Measurements from ENCODE around the gene TEKT3. TPM values are rescaled to one million over a fixed set of nuclear protein-coding genes. Genes with fewer than 3 reads are reported as not detected.

Gene TEKT3
- total RNA-seq, 2 donors from 2014 or later = 0.50 TPM; not detected in 1

- Mint-ChIP-seq H3K4me3 (no peak overlapping the region), H3K9me3 (peaks cover 0 to 2% of the 10 kb centered on the region in 2 donors), H3K36me3 (ENCODE audit: insufficient read depth in 2 of 2) (peaks cover 0 to 4% of the 10 kb centered on the region in 2 donors), H3K4me1 (ENCODE audit: low read depth) (peaks cover 7% of the 10 kb centered on the region), H3K27me3 (ENCODE audit: low read depth) (peaks cover 57% of the 10 kb centered on the region), H3K27ac (no peak overlapping the region)
- DNase-seq = no peak
- no peak for ATAC-seq (replicated peaks in 1 of 2)
These were observed 1.1 kb upstream of the TEKT3 start for GRCh38 chr17:15342460-15342859.

DNA sequence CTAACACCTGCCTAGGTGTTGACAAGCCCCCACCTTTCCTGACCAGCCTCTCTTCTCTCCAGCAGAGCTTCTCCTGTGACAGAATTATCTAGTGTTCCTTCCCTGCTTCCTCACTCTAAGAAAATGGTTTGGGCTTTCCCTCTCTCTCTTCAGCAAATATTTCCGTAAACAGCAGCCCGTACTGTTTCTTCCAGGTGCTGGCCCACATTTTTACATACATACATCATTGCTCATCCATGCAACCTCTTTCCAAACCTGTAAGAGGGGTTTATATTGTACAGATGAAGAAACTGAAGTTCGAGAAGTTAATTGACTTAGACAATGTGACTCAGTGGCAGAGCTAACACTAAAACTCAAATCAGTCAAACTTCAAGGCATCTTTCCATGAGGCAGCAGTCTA is 569 bp upstream of the TEKT3 start:
- H3K9me3 Mint-ChIP-seq = peaks cover 0 to 2% of the 10 kb centered on the region in 2 donors
- DNase-seq (no peak), ATAC-seq (replicated peaks in 1 of 2) (no peak)
- peaks cover 56% of the 10 kb centered on the region for H3K27me3 Mint-ChIP-seq (ENCODE audit: low read depth)
- peaks cover 7% of the 10 kb centered on the region for H3K4me1 Mint-ChIP-seq (ENCODE audit: low read depth)
- H3K4me3 Mint-ChIP-seq = no peak overlapping the region
- no peak overlapping the region for H3K27ac Mint-ChIP-seq
- H3K36me3 Mint-ChIP-seq (ENCODE audit: insufficient read depth in 2 of 2) = peaks cover 0 to 4% of the 10 kb centered on the region in 2 donors

- peaks cover 63% of the 10 kb centered on the region for H3K27me3 Mint-ChIP-seq (ENCODE audit: low read depth)
These were observed 431 bp downstream of the TEKT3 start for GRCh38 chr17:15340966-15341365.

DNA sequence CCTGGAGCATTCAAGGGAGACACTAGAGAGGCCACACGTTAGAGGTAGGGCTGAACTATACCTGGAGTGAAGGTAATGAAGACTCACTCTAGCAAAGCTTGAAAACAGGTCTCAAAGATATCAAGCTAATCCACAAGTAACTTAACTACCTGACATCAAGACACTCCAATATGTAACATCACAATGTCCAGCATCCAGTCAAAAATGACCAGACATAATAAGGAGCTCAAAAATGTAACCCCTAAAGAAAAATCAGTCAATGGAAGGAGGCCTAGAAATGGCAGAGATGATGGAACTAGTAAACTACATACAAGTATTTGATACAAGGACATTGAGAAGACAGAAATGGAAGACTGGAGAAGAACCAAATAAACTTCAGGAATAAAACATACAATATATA is 6.0 kb downstream of the TEKT3 start:
- Mint-ChIP-seq H3K27me3 (ENCODE audit: low read depth) (peaks cover 27% of the 10 kb centered on the region), H3K36me3 (ENCODE audit: insufficient read depth in 2 of 2) (no peaks in the 10 kb centered on the region), H3K27ac (no peak overlapping the region), H3K4me3 (no peak overlapping the region), H3K9me3 (peaks cover 7% of the 10 kb centered on the region in 2 donors), H3K4me1 (ENCODE audit: low read depth) (no peaks in the 10 kb centered on the region)
- DNase-seq = no peak
- no peak for ATAC-seq (replicated peaks in 1 of 2)

More at GRCh38 chr17:15340966-15341365, 431 bp downstream of the TEKT3 start:
- Mint-ChIP-seq H3K36me3 (ENCODE audit: insufficient read depth in 2 of 2) (peaks cover 0 to 4% of the 10 kb centered on the region in 2 donors), H3K4me1 (ENCODE audit: low read depth) (peaks cover 7% of the 10 kb centered on the region), H3K9me3 (peaks cover under 1 to 3% of the 10 kb centered on the region in 2 donors), H3K27ac (no peak overlapping the region), H3K4me3 (peak overlapping the region; percentile 78 to 82)
- no peak for DNase-seq
- ATAC-seq (replicated peaks in 1 of 2) = no peak

DNA sequence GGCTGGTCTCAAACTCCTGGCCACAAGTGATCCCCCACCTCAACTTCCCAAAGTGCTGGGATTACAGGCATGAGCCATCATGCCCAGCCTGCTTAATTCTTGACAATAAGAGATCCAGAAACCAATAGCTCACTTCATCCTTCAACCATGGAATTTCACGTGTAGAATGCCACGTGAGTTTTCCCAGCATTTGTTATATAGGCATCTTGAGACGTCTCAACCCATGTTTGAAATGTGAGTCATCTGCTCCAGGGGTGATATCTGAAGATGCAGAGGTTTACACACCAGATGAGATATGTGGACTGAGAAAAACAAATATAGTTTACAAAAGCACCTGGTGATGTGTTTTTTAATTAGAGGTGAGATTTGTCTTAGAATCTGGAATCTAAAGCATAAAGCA is 7.1 kb downstream of the TEKT3 start:
- H3K4me1 Mint-ChIP-seq (ENCODE audit: low read depth) = no peaks in the 10 kb centered on the region
- ATAC-seq (replicated peaks in 1 of 2) (no peak), DNase-seq (no peak)
- H3K36me3 Mint-ChIP-seq (ENCODE audit: insufficient read depth in 2 of 2) = no peaks in the 10 kb centered on the region
- H3K27ac Mint-ChIP-seq = no peak overlapping the region
- peaks cover 7% of the 10 kb centered on the region in 2 donors for H3K9me3 Mint-ChIP-seq
- H3K27me3 Mint-ChIP-seq (ENCODE audit: low read depth) = peaks cover 25% of the 10 kb centered on the region
- no peak overlapping the region for H3K4me3 Mint-ChIP-seq

- no peak overlapping the region for H3K4me3 Mint-ChIP-seq
- H3K9me3 Mint-ChIP-seq = peaks cover 7% of the 10 kb centered on the region in 2 donors
- H3K4me1 Mint-ChIP-seq (ENCODE audit: low read depth) = no peaks in the 10 kb centered on the region
- ATAC-seq (replicated peaks in 1 of 2) = no peak
- H3K36me3 Mint-ChIP-seq (ENCODE audit: insufficient read depth in 2 of 2) = no peaks in the 10 kb centered on the region
- no peak for DNase-seq
- peaks cover 20% of the 10 kb centered on the region for H3K27me3 Mint-ChIP-seq (ENCODE audit: low read depth)
- H3K27ac Mint-ChIP-seq = no peak overlapping the region
These were observed 9.1 kb downstream of the TEKT3 start for GRCh38 chr17:15332338-15332737.

DNA sequence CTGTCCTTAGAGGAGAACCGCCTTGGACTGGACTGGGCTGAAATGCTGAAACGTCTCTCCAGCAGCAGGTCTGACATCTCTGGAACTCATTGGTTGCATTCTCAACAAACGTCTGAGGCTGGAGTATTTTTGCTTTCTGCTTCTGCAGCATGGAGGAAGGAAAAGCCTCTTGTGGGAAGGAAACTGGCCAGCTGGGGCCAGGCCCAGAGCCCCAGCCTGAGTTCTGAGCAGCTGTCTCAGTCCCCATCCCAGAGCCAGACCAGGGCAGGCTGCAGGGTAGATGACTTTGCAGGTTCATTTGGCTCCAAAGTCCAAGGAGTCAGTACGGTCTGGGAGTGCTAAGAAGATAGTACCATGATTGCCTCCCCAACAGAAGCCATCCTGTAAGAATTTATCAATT is 18.3 kb downstream of the TEKT3 start:
- H3K4me1 Mint-ChIP-seq (ENCODE audit: low read depth) = no peaks in the 10 kb centered on the region
- peaks cover 27% of the 10 kb centered on the region for H3K27me3 Mint-ChIP-seq (ENCODE audit: low read depth)
- no peak overlapping the region for H3K4me3 Mint-ChIP-seq
- H3K9me3 Mint-ChIP-seq = no peaks in the 10 kb centered on the region
- DNase-seq (no peak), ATAC-seq (replicated peaks in 1 of 2) (no peak)
- no peak overlapping the region for H3K27ac Mint-ChIP-seq
- no peaks in the 10 kb centered on the region for H3K36me3 Mint-ChIP-seq (ENCODE audit: insufficient read depth in 2 of 2)

DNA sequence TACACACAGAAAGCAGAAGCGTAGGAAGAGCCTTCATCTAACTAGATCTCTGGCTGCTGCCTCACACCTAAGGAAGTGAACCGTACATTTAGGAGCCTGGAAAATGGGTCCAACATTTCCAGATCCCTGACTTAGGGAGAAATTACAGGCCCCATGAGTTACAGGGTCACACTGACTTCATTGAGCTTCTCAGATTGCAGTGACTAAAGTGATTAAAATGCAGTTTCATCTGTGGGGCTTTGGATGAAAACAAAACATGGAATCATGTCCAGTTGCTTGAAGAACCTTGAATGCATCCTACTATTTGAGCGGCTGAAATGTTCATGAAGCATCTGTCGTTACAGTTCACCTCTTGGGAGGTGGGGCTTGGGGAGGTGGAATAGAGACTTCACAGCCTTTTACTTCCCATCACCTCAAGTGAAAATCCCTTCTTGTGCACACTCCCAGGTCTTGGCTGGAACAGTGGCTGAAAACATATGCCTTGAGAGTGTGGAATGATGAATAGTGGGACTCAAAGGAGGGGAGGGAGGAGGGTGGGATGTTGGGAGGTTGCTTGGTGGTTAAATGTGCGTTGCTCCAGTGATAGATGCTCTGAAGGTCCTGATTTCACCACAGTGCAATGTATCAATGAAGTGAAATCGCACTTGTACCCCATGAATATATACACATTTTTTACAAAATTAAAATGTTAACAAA is 19.7 kb downstream of the TEKT3 start:
- no peak overlapping the region for H3K27ac Mint-ChIP-seq
- ATAC-seq (replicated peaks in 1 of 2) = no peak
- H3K9me3 Mint-ChIP-seq = no peaks in the 10 kb centered on the region
- DNase-seq = no peak
- H3K36me3 Mint-ChIP-seq (ENCODE audit: insufficient read depth in 2 of 2) = no peaks in the 10 kb centered on the region
- H3K4me1 Mint-ChIP-seq (ENCODE audit: low read depth) = no peaks in the 10 kb centered on the region
- peaks cover 35% of the 10 kb centered on the region for H3K27me3 Mint-ChIP-seq (ENCODE audit: low read depth)
- no peak overlapping the region for H3K4me3 Mint-ChIP-seq

DNA sequence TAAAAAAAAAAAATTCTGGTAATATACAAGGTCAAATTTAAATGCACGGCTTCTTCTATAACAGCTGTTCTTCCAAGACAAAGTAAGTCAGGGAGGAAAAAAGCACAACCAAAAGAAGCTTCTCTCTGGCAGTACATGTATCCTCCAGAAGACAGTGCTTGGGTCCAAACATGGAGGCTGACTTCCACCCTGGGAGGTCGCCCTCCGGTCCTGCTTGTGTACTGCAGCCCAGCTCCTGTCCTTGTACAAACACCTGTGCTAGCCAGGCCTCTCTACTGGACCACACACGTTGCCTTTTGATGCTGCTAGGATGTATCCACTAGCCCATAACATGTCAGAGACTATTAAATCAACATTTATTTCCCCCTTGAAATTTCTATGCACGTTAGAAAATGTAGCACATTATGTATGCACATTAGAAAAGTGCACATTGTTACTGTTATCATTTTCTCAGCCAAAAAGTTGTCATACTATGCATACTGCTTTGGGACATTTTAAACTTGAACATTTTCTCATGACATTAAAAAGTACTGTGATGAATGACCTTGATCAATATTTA is 21.9 kb downstream of the TEKT3 start:
- no peak for ATAC-seq (replicated peaks in 1 of 2)
- no peak overlapping the region for H3K27ac Mint-ChIP-seq
- peaks cover 21% of the 10 kb centered on the region for H3K27me3 Mint-ChIP-seq (ENCODE audit: low read depth)
- H3K4me1 Mint-ChIP-seq (ENCODE audit: low read depth) = no peaks in the 10 kb centered on the region
- H3K4me3 Mint-ChIP-seq = no peak overlapping the region
- DNase-seq = no peak
- H3K36me3 Mint-ChIP-seq (ENCODE audit: insufficient read depth in 2 of 2) = no peaks in the 10 kb centered on the region
- no peaks in the 10 kb centered on the region for H3K9me3 Mint-ChIP-seq

- H3K4me1 Mint-ChIP-seq (ENCODE audit: low read depth) = no peaks in the 10 kb centered on the region
- no peak overlapping the region for H3K27ac Mint-ChIP-seq
- no peak overlapping the region for H3K4me3 Mint-ChIP-seq
- no peaks in the 10 kb centered on the region for H3K36me3 Mint-ChIP-seq (ENCODE audit: insufficient read depth in 2 of 2)
- DNase-seq (no peak), ATAC-seq (replicated peaks in 1 of 2) (no peak)
- peaks cover 12% of the 10 kb centered on the region for H3K27me3 Mint-ChIP-seq (ENCODE audit: low read depth)
- no peaks in the 10 kb centered on the region for H3K9me3 Mint-ChIP-seq
These were observed 29.4 kb downstream of the TEKT3 start for GRCh38 chr17:15311996-15312395.

GRCh38 chr17:15309793-15310192 is 31.6 kb downstream of the TEKT3 start:
- H3K9me3 Mint-ChIP-seq = no peaks in the 10 kb centered on the region
- no peaks in the 10 kb centered on the region for H3K36me3 Mint-ChIP-seq (ENCODE audit: insufficient read depth in 2 of 2)
- no peak for ATAC-seq (replicated peaks in 1 of 2)
- H3K27me3 Mint-ChIP-seq (ENCODE audit: low read depth) = peaks cover 7% of the 10 kb centered on the region
- H3K27ac Mint-ChIP-seq = no peak overlapping the region
- H3K4me3 Mint-ChIP-seq = no peak overlapping the region
- DNase-seq = no peak
- H3K4me1 Mint-ChIP-seq (ENCODE audit: low read depth) = no peaks in the 10 kb centered on the region

DNA sequence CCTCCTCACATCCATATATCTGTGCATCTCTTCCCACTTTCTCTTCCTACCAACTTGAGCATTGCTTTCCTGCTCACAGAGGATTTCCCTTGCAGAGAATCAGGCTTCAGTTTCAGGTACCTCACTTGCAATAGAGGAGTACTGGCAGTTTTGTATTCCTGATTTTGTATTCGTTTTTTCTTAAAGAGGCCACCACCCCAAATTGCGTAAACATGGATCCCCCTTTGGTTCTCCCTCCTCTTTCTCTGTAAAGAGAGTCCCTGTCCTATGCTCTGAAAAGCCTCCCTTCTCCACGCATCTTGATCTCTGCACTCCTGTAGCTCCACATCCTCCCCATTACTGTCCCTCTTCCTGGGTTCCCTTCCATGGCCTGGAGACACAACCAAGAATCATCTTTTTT is 32.2 kb downstream of the TEKT3 start:
- Mint-ChIP-seq H3K27me3 (ENCODE audit: low read depth) (peaks cover 1% of the 10 kb centered on the region), H3K4me1 (ENCODE audit: low read depth) (no peaks in the 10 kb centered on the region), H3K36me3 (ENCODE audit: insufficient read depth in 2 of 2) (no peaks in the 10 kb centered on the region), H3K27ac (no peak overlapping the region), H3K4me3 (no peak overlapping the region), H3K9me3 (no peaks in the 10 kb centered on the region)
- no peak for DNase-seq
- no peak for ATAC-seq (replicated peaks in 1 of 2)

GRCh38 chr17:15308758-15309157 is 32.6 kb downstream of the TEKT3 start:
- DNase-seq (no peak), ATAC-seq (replicated peaks in 1 of 2) (no peak)
- no peaks in the 10 kb centered on the region for H3K9me3 Mint-ChIP-seq
- no peaks in the 10 kb centered on the region for H3K36me3 Mint-ChIP-seq (ENCODE audit: insufficient read depth in 2 of 2)
- no peaks in the 10 kb centered on the region for H3K27me3 Mint-ChIP-seq (ENCODE audit: low read depth)
- no peak overlapping the region for H3K4me3 Mint-ChIP-seq
- H3K27ac Mint-ChIP-seq = no peak overlapping the region
- no peaks in the 10 kb centered on the region for H3K4me1 Mint-ChIP-seq (ENCODE audit: low read depth)

GRCh38 chr17:15307710-15308111 is 33.7 kb downstream of the TEKT3 start:
- DNase-seq = no peak
- no peaks in the 10 kb centered on the region for H3K4me1 Mint-ChIP-seq (ENCODE audit: low read depth)
- no peaks in the 10 kb centered on the region for H3K27me3 Mint-ChIP-seq (ENCODE audit: low read depth)
- no peaks in the 10 kb centered on the region for H3K36me3 Mint-ChIP-seq (ENCODE audit: insufficient read depth in 2 of 2)
- H3K4me3 Mint-ChIP-seq = no peak overlapping the region
- H3K27ac Mint-ChIP-seq = no peak overlapping the region
- no peaks in the 10 kb centered on the region for H3K9me3 Mint-ChIP-seq
- ATAC-seq (replicated peaks in 1 of 2) = no peak

Data from activated T-cell treated with anti-CD3 and anti-CD28 coated beads, Interleukin-2, amount 50 U/mL, for 72 hours (primary cell).